Measurements from ENCODE around the gene ZNF3. TPM values are rescaled to one million over a fixed set of nuclear protein-coding genes. Genes with fewer than 3 reads are reported as not detected.

Gene ZNF3
- total and polyA plus RNA-seq, 12 donors: 13.2 to 47.3 (median 22.4) TPM

GRCh38 chr7:100093925-100094486 is 12.5 kb upstream of the ZNF3 start:
- H3K36me3 ChIP-seq (replicated peaks in 1 of 2): peaks cover 0 to 86% of the 10 kb centered on the region in 2 donors

DNA sequence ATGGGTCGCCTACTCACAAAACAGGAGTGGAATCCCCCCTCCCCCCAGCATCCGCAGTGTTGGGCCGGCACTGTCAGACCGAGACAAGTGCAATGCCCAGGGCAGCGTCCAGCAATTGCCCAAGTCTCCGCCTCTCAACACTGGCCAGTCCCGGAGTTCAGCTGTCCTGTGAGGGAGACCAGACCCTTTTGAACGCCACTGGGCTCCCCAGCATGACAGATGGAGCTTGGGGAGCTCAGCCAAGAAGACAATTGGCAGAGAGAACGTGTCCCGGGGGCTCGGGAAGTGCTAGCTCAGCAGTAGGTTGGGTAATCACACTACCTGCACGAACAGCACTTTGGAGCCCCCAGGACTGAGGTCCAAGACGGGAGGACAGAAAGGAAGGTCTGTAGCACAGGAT is 12.0 kb upstream of the ZNF3 start:
- Histone ChIP-seq H3K36me3 (replicated peaks in 1 of 2) (peaks cover 0 to 81% of the 10 kb centered on the region in 2 donors), H3K4me3 (no peak overlapping the region), H3K27me3 (no peaks in the 10 kb centered on the region), H3K27ac (no peak overlapping the region), H3K4me1 (replicated peaks in 1 of 2) (peaks cover 6 to 11% of the 10 kb centered on the region in 2 donors), H3K9me3 (replicated peaks in 1 of 3) (no peaks in the 10 kb centered on the region)
- no peak for TF ChIP-seq POLR2A (IDR thresholded peaks at IDR 0.05)
- TF ChIP-seq, protein P1, sequence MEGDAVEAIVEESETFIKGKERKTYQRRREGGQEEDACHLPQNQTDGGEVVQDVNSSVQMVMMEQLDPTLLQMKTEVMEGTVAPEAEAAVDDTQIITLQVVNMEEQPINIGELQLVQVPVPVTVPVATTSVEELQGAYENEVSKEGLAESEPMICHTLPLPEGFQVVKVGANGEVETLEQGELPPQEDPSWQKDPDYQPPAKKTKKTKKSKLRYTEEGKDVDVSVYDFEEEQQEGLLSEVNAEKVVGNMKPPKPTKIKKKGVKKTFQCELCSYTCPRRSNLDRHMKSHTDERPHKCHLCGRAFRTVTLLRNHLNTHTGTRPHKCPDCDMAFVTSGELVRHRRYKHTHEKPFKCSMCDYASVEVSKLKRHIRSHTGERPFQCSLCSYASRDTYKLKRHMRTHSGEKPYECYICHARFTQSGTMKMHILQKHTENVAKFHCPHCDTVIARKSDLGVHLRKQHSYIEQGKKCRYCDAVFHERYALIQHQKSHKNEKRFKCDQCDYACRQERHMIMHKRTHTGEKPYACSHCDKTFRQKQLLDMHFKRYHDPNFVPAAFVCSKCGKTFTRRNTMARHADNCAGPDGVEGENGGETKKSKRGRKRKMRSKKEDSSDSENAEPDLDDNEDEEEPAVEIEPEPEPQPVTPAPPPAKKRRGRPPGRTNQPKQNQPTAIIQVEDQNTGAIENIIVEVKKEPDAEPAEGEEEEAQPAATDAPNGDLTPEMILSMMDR (IDR thresholded peaks at IDR 0.05): no peak
- 57 to 76% (median 60%) methylated on average over 5 to 13 of the region's 13 CpGs for WGBS, 4 donors
- intact Hi-C loops (cut with DNase I): no loop called here
- no peak for DNase-seq

More at GRCh38 chr7:100093925-100094486, 12.5 kb upstream of the ZNF3 start:
- intact Hi-C loops (cut with DNase I): no loop called here
- H3K4me1 ChIP-seq (replicated peaks in 1 of 2): peaks cover 4 to 10% of the 10 kb centered on the region in 2 donors
- H3K27ac ChIP-seq: no peak overlapping the region
- H3K9me3 ChIP-seq (replicated peaks in 1 of 3): no peaks in the 10 kb centered on the region
- WGBS, 4 donors: 74 to 84% (median 82%) methylated on average over 16 of the region's 16 CpGs
- no peaks in the 10 kb centered on the region for H3K27me3 ChIP-seq
- TF ChIP-seq, protein P1 (IDR thresholded peaks at IDR 0.05): no peak
- no peak for TF ChIP-seq POLR2A (IDR thresholded peaks at IDR 0.05)
- DNase-seq: no peak
- H3K4me3 ChIP-seq: no peak overlapping the region

DNA sequence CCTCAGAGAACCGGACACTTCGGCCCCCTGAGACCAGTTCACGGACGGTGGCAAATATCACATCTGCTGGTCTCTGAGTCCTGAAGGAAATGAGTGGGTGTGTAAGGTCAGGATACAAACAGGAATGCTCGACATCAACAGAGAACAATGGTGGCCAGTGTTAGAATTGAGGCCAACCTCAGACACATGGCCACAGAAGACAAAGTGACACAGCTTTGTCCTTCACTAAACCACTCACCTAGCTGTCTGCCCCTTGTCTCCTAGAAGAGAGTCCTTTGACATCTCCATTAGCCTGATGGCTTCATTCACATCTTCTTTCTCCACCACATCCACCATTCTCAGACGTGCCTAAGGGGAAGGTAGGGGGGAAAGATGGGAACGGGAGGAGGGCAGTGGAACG is 11.5 kb upstream of the ZNF3 start:
- no peaks in the 10 kb centered on the region for H3K27me3 ChIP-seq
- H3K4me1 ChIP-seq (replicated peaks in 1 of 2): peaks cover 9 to 15% of the 10 kb centered on the region in 2 donors
- H3K36me3 ChIP-seq (replicated peaks in 1 of 2): peaks cover 0 to 77% of the 10 kb centered on the region in 2 donors
- no peak overlapping the region for H3K4me3 ChIP-seq
- intact Hi-C loops (cut with DNase I): no loop called here
- H3K27ac ChIP-seq: no peak overlapping the region
- no peaks in the 10 kb centered on the region for H3K9me3 ChIP-seq (replicated peaks in 1 of 3)
- 55 to 64% (median 58%) methylated on average over 8 of the region's 8 CpGs for WGBS, 4 donors
- no peak for TF ChIP-seq POLR2A (IDR thresholded peaks at IDR 0.05)
- TF ChIP-seq, protein P1 (IDR thresholded peaks at IDR 0.05): no peak
- no peak for DNase-seq

GRCh38 chr7:100091411-100092181 is 10.1 kb upstream of the ZNF3 start:
- WGBS, 4 donors: 65 to 77% (median 73%) methylated on average over 15 to 19 of the region's 19 CpGs
- peaks cover 9 to 27% of the 10 kb centered on the region in 2 donors for H3K4me1 ChIP-seq (replicated peaks in 1 of 2)
- no peaks in the 10 kb centered on the region for H3K27me3 ChIP-seq
- intact Hi-C loops (cut with DNase I): no loop called here
- TF ChIP-seq, protein P1 (IDR thresholded peaks at IDR 0.05): no peak
- no peak for TF ChIP-seq POLR2A (IDR thresholded peaks at IDR 0.05)
- H3K9me3 ChIP-seq (replicated peaks in 1 of 3): no peaks in the 10 kb centered on the region
- no peak overlapping the region for H3K4me3 ChIP-seq
- H3K36me3 ChIP-seq (replicated peaks in 1 of 2): peaks cover 0 to 62% of the 10 kb centered on the region in 2 donors
- DNase-seq: no peak
- H3K27ac ChIP-seq: no peak overlapping the region

Data from adrenal gland (tissue), 12 donors.